ENCODE data around the gene XKR8. TPM values are rescaled to one million over a fixed set of nuclear protein-coding genes. Genes with fewer than 3 reads are reported as not detected.

The XKR8 gene
- total RNA-seq, 4 donors from 2014 or later = 3.7 to 8.9 (median 5.1) TPM

- ATAC-seq = no peak
- Histone ChIP-seq H3K27ac (no peak overlapping the region), H3K9me3 (no peaks in the 10 kb centered on the region), H3K4me1 (no peaks in the 10 kb centered on the region), H3K36me3 (peaks cover 5 to 86% of the 10 kb centered on the region in 2 donors), H3K4me3 (no peak overlapping the region), H3K27me3 (no peaks in the 10 kb centered on the region)
- WGBS, 2 donors (ENCODE audit: low coverage in 1 of 2) = 100% methylated on average over 1 of the region's 1 CpG
- TF ChIP-seq, protein P1, sequence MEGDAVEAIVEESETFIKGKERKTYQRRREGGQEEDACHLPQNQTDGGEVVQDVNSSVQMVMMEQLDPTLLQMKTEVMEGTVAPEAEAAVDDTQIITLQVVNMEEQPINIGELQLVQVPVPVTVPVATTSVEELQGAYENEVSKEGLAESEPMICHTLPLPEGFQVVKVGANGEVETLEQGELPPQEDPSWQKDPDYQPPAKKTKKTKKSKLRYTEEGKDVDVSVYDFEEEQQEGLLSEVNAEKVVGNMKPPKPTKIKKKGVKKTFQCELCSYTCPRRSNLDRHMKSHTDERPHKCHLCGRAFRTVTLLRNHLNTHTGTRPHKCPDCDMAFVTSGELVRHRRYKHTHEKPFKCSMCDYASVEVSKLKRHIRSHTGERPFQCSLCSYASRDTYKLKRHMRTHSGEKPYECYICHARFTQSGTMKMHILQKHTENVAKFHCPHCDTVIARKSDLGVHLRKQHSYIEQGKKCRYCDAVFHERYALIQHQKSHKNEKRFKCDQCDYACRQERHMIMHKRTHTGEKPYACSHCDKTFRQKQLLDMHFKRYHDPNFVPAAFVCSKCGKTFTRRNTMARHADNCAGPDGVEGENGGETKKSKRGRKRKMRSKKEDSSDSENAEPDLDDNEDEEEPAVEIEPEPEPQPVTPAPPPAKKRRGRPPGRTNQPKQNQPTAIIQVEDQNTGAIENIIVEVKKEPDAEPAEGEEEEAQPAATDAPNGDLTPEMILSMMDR (IDR thresholded peaks at IDR 0.05) = no peak
- TF ChIP-seq EP300 (IDR thresholded peaks at IDR 0.05) (no peak), POLR2A (IDR thresholded peaks at IDR 0.05) (no peak), POLR2AphosphoS5 (IDR thresholded peaks at IDR 0.05) (no peak)
Observed at GRCh38 chr1:28010969-28011368, 51.2 kb downstream of the XKR8 start.

Other genes with a start within 250 kb of the XKR8 start
- 10 to 100 TPM; 12.5 to 24.2 (median 16.6) TPM for gene FAM76A, start 234.0 kb upstream of the XKR8 start, total RNA-seq
- gene STX12, start 186.8 kb upstream of the XKR8 start, total RNA-seq = 10 to 100 TPM; 50.6 to 76.9 (median 68.3) TPM
- 10 to 100 TPM; 38.6 to 55.1 (median 41.0) TPM for gene PPP1R8, start 129.2 kb upstream of the XKR8 start, total RNA-seq
- gene THEMIS2, start 87.4 kb upstream of the XKR8 start, total RNA-seq = 10 to 100 TPM in 3 of 4 donors, 1 to 10 TPM in 1; 5.6 to 23.8 (median 17.7) TPM
- 10 to 100 TPM; 21.3 to 26.5 (median 22.0) TPM for gene RPA2, start 45.4 kb upstream of the XKR8 start, total RNA-seq
- gene SMPDL3B, start 25.0 kb upstream of the XKR8 start, total RNA-seq = 1 to 10 TPM in 1 of 4 donors, under 1 TPM in 1, not detected in 2; 0.31 to 1.1 TPM
- gene EYA3, start 128.6 kb downstream of the XKR8 start, total RNA-seq = 10 to 100 TPM in 1 of 4 donors, 1 to 10 TPM in 3; 8.4 to 14.5 (median 9.6) TPM
- 1 to 10 TPM; 3.3 to 8.8 (median 4.9) TPM for gene PTAFR, start 216.7 kb downstream of the XKR8 start, total RNA-seq

Measured in gastroesophageal sphincter (tissue), 4 donors.